H1 (cell line): ENCODE results near the gene B3GALT6. TPM values are rescaled to one million over a fixed set of nuclear protein-coding genes. Genes with fewer than 3 reads are reported as not detected.

Experiments used
- BRCA1 ChIP-seq: IDR thresholded peaks from 2 replicates; pipeline ENCODE4 v1.6.1; 2012; ENCODE audit warnings: low read depth, low read length, improper control_type of control experiment
- CBX5 ChIP-seq: fragments of 300-800, 300-1000 bp; sonication (generic); IDR thresholded peaks from 2 replicates; pipeline ENCODE4 v1.7.1; 2016; ENCODE audit warnings: antibody characterized with exemption, low read length, low read depth
- CBX8 ChIP-seq: fragments of 300-800, 300-1000 bp; sonication (generic); IDR thresholded peaks from 2 replicates; pipeline ENCODE4 v1.7.1; 2016; ENCODE audit warnings: low read depth, low read length, borderline replicate concordance
- CTBP2 ChIP-seq: IDR thresholded peaks from 2 replicates; pipeline ENCODE4 v1.7.0; 2011; ENCODE audit warnings: borderline replicate concordance, mild to moderate bottlenecking, moderate library complexity, mixed read lengths, low read length; ENCODE audit not compliant: insufficient read depth, insufficient read length
- GTF2F1 ChIP-seq: IDR thresholded peaks from 2 replicates; pipeline ENCODE4 v1.6.1; 2012; ENCODE audit warnings: low read depth, low read length, improper control_type of control experiment, borderline replicate concordance
- KDM4A ChIP-seq: IDR thresholded peaks from one replicate; pipeline ENCODE4 v1.7.1; 2012; ENCODE audit warnings: low read depth, mild to moderate bottlenecking, moderate library complexity, low read length, inconsistent platforms; ENCODE audit not compliant: severe bottlenecking
- POLR2AphosphoS5 ChIP-seq: IDR thresholded peaks from 2 replicates; pipeline ENCODE4 v1.6.1; 2011; ENCODE audit warnings: low read depth, low read length
- SIN3A ChIP-seq, 2 experiments: IDR thresholded peaks in 1 of 2; conservative IDR thresholded peaks in 1 of 2; 2 replicates each; pipeline ENCODE4 v1.6.1; 2011 to 2012; ENCODE audit warnings: low read length in 2 of 2, improper control_type of control experiment in 1 of 2, low read depth in 1 of 2, mild to moderate bottlenecking in 1 of 2
- SP2 ChIP-seq: IDR thresholded peaks from 2 replicates; pipeline ENCODE4 v1.6.1; 2012; ENCODE audit warnings: mild to moderate bottlenecking, low read length, inconsistent platforms
- polyA plus RNA-seq, 7 experiments: library from polyadenylated mRNA; depleted of rRNA in 3 of 7; stranded (reverse) in 5 of 7; unstranded in 2 of 7; fragments of >200 nt in 5 of 7; fragments of 200-250 nt in 2 of 7; gene quantifications; 1 replicate in 5 of 7; 2 replicates in 1 of 7; 4 replicates in 1 of 7; pipeline versions ENCODE4 v1.2.1 to v1.2.3, GENCODE V29; 2011 to 2013; ENCODE audit warnings: missing spikeins in 2 of 7, mixed read lengths in 2 of 7
- total RNA-seq: library from RNA; stranded (reverse); fragmentation: NEBNext Ultra II Directional; extraction: Animal tissue kit (Norgen Biotek cat#: 25700); gene quantifications from 2 replicates; pipeline ENCODE4 v1.2.1, GENCODE V29; 2021

The B3GALT6 gene
- total and polyA plus RNA-seq, 2 of the 8 experiments (the other 6 are each of a cell fraction or from before 2014, with no cell fraction given) = 18.4 to 20.4 TPM

DNA sequence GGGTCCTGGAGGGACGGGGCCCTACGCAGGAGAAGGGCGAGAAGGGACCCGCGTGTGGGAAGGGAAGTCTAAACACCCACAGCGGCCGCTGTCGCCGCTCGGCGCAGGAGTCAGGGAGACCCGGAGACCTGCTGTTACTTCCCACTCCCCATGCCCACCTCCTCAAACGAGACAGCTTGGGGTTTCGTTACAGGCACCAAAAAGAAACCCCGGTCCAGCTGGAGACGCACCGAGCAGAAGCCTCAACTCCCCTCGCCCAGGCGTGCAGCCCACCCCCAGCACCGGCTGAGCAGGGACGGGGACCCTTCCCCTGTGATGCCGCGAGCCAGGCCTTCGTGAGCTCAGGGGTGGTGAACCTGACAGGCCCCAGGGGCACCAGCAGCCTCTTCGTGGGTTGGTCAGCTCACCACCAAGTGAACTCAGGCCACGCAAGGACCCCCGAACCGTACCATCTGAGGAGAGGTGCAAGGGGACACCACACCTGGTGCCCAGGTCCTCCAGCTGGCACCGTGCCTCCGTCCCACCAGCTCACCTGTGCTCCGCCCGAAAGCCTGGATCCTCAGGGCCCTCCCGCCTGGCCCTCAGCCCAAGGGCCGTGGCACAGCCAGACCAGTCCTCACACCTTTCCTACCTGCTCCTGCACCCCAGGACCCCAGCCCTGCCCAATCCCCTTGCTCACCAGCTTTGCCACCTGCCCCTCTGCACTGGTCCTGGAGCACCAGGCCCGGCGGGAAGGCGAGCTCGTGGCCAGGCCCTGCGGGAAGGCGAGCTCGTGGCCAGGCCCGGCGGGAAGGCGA, 5.3 kb upstream of the B3GALT6 start (continued):
- no peak for TF ChIP-seq KDM4A
- TF ChIP-seq CBX5 = no peak
- TF ChIP-seq CTBP2 = no peak
- TF ChIP-seq POLR2AphosphoS5 = no peak
- TF ChIP-seq GTF2F1 = no peak
- TF ChIP-seq SIN3A (conservative IDR thresholded peaks at IDR 0.05 in 1 of 2, IDR thresholded peaks at IDR 0.05 in 1 of 2; ENCODE audit: low read depth in 1 of 2, low read length in 2 of 2) = no peak
- no peak for TF ChIP-seq SP2
- TF ChIP-seq CBX8 = no peak
- no peak for TF ChIP-seq BRCA1
